ENCODE results near the gene FBXL17. TPM values are rescaled to one million over a fixed set of nuclear protein-coding genes. Genes with fewer than 3 reads are reported as not detected.

Gene FBXL17
- total RNA-seq, 1 donor from 2014 or later = 27.1 TPM

DNA sequence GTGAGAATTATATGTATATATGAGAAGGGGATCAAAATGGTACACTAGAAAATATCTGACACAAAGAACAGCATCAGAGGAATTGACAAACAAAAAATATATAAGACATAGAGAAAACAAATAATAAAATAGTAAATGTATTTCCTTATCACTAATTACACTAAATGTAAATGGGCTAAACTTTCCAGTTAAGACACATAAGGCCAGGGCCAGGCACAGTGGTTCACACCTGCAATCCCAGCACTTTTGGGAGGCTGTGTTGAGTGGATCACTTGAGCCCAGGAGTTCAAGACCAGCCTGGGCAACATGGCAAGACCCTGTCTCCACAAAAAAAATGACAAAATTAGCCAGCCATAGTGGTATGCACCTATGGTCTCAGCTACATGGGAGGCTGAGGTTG is 8.5 kb downstream of the FBXL17 start:
- DNase-seq (ENCODE audit: low spot score) = no peak

DNA sequence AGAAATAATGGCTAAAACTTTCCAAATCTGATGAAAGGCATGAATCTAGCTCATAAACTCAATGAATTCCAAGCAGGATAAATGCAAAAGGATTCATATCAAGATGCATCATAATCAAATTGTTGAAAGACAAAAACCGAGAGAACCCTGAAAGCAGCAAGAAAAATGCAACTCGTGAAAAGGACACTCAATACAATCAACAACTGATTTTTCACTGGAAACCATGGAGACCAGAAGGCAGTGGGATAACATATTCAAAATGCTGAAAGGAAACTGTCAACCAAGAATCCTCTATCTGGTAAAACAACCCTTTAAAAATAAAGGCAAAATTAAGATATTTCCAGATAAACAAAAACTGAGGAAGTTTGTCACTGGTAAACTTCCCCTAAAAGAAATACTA is 9.5 kb downstream of the FBXL17 start:
- no peak for DNase-seq (ENCODE audit: low spot score)

DNA sequence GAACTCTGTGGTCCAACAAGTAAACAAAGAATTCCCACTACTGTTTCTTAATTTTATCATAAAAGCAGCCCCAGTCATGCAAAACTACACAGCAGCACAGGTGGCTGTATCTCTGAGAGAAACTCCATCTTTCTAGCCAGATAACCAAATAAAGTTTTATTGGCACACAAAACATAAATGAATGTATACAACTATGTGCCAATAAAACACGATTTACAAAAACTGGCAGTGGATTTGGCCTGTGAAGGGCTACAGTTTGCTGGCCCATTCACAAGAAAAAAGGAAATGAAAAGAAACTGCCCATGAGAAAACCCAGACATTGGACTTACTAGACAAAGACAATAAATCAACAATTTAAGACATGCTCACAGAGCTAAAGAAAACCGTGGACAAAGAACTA is 10.6 kb downstream of the FBXL17 start:
- DNase-seq (ENCODE audit: low spot score) = no peak

DNA sequence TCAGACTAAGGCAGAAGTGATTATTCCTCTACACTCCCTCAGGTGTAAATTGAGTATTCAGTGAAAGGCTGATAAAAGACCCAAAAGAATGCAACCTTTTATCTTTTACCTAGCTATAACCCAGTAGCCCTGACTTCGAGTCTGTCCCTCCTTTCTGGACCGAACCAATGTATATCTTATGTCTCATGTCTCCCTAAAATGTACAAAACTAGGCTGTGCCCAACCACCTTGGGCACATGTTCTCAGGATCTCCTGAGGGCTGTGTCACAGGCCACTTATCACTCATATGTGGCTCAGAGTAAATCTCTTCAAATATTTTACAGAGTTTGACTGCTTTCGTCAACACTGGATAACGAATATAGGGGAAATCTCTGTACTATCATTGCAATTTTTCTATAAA is 12.7 kb downstream of the FBXL17 start:
- DNase-seq (ENCODE audit: low spot score) = no peak

DNA sequence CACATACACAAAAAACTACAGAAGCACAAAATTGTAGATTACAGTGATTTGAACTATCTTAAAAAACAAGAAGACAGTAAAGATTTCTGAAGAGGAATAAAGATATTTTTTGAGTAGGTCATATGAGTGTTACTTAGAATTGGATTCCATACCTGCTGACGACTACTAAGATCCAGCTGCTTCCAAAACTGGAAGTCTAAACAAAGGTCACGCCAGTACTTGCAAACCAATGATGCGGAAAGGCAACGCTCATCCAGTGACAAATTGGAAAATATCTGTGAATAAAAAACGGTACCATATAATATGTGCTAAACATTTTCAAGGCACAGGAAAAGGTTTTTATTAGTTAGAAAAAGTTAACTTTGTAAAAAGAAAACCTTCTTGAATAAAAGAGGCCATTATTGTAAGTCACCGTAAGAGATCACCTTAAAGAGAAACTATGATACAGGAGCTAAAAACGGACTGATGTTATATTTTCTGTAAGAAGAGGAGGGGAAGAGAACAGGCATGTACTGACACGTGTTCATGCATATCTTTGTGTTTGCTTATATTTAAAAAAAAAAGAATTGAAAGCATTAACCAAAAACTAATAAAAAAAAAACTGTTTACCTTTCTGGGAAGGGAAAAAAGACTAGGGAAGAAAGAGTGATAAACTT is 14.1 kb downstream of the FBXL17 start:
- no peak for DNase-seq (ENCODE audit: low spot score)

DNA sequence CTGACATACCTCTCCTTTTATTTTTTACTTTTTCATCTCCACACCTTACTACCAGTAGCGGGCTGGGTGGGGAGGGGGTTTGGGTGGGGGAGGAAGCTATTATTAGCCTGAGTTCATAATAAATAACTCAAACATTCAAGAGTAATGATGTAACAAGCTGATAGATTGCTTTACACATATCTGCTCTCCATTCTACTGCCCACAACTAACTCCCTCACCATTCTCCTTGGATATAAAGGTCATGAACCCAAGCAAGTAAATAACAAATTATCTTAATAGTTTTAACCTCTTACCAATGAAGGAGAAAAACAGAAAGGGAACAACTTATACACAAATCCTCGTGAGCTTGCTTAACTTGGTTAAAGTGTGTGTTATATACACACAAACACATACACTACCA is 15.4 kb downstream of the FBXL17 start:
- DNase-seq (ENCODE audit: low spot score) = no peak

DNA sequence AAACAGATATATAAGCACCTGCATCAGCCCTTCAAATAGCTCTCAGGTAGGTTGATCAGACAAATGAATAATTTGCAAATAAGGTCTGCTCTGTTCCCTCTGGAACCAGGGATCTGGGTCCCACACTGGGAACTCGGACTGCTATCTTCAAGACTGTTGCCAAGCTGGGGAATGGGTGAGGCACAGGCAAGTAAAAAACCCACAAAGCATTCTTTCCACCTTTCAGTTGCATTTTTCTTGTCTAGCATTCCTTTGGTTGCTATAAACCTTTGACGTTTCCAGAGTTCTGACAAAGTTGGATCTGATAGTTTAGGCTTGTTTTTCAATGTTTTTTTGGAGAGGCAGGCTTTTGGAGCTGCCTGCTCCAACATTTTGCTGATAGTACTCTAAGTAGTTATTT is 20.1 kb downstream of the FBXL17 start:
- DNase-seq (ENCODE audit: low spot score) = no peak

DNA sequence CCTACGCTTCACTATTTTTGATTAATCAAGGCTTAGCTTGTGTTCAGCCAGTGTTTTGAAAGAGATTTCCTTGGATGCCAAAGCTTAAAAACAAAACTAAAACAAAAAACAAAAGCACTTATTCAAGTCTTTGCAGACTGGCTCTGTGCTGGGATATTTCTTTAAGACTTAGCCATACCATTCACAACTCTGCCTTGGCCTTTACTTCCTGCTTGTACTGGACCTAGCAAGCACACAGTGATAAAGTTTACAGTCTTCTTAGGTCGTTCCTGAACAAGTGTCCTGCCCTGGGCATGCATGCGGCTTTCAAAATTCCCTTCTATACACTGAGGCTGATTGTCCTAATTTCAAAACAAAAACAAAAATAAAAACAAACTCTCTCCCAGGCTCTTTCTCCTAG is 20.7 kb downstream of the FBXL17 start:
- no peak for DNase-seq (ENCODE audit: low spot score)

DNA sequence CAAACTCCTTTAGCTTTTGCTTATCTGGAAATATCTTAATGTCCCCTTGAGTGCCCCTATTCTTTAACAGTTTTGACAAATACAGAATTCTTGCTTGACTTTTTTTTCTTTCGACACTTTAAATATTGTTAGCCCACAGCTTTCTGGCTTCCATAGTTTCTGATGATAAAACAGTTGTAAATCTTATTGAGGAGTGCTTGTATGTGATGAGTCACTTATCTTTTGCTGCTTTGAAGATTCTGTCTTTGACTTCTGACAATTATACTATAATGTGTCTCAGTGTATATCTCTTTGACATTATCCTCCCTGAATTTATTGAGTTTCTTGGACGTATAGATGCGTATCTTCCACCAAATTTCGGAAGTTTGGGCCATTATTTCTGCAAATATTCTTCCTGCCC is 21.6 kb downstream of the FBXL17 start:
- no peak for DNase-seq (ENCODE audit: low spot score)

DNA sequence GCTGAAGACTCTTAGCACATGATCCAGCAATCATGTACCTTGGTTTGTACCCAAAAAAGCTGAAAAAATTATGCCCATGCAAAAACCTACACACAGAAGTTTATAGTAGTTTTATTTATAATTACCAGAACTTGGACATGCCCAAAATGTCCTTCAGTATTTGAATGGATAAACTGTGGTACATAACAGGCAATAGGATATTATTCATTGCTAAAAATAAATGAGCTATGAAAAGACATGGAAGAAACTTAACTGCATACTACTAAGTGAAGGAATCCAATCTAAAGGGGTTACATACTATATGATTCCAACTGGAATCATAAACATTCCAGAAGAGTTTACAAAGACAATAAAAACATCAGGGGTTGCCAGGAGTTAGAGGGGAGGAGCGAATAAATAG is 25.6 kb downstream of the FBXL17 start:
- no peak for DNase-seq (ENCODE audit: low spot score)

DNA sequence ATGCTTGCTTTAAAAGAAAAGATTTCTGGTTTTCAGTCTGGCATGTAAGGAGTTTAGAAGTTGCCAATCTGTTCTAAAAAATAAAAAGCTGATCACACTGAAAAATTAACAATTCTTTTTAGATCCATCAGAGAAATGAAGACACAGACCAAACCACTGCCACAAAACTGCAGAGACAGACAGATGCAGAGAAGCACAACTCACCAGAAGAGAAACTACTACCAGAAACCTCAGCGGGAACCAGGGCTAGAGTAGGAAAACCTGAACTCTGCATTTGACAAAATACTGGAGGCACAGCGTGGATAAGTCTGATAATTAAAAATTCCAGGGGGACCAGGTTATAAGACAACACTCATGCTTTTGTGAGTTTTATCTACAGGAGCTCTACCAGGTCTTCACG is 28.8 kb downstream of the FBXL17 start:
- DNase-seq (ENCODE audit: low spot score) = no peak

DNA sequence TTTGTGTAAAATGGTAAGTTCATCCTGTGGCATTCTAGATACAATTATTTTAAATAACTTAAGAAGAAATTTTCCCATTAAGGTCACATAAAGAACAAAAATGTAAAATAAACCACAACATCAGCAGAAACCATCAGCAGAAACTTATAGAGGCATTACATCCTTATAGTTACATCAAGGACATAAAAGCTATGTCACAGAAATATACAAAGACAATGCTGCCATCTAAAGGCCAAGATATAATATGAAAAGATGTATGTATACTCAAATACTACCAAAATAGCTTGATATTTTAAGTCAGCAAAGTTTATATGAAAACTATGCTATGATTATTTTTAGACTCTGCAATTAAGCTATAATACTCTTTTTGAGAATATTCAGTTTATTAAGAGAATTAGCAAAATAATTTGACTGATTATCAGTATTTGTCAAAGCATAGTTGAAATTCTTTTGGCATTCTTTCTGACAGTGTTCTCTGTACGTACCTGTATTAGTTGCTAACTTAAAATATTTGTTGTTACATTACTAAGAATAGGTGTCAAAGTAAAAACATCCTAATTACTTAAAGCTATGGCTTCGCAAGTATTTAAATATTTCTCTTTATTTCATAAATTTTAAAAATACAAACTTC is 36.2 kb downstream of the FBXL17 start:
- no peak for DNase-seq (ENCODE audit: low spot score)

DNA sequence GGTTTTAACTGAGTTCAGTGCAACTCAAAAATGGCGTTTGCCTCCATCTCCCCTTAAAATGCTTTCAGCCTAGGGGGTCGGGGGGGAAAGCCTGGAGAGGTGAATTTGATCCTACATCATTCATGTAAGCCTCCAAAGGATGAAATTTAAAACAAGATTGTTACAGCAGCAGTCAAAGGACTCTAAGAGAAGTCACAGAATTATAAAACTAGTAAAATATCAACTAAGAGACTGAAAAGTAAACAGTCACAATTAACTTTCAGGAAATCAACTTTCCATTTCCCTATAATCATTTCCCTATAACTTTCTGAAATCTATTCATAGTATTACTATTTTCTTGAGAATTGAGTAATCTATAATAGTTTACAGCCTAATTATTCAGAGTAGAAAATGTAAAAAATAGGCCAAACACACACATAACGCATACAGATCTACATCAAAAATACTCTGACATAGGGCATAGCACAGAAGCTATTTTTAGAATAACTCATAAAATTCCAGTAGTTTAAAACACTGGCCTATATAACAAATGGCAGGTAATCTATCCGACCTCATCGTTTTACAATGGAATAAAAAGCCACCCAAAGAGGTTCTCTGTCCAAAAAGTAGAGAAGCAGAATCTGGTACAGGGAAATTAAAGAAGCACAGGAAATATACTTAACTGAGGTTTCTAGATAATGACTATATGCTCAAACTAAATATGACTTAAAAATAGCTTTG is 37.6 kb downstream of the FBXL17 start:
- no peak for DNase-seq (ENCODE audit: low spot score)

DNA sequence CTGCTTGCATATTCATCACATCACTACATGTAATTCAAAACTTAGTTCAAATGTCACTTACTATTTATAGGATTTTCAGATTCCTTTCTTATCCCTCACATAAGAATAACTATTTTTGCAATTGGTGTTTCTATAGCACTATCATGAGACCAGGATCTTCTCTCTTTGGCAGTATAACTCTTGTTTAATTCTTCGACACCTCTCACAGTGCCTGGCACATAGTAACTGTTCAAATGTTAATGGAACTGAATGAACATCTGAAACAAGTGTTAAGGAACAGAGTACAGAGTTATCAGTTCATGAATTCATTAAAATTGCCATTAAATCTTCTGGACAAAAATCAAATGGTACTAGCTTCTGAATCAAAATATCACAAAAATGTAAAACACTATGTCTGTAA is 40.0 kb downstream of the FBXL17 start:
- no peak for DNase-seq (ENCODE audit: low spot score)

DNA sequence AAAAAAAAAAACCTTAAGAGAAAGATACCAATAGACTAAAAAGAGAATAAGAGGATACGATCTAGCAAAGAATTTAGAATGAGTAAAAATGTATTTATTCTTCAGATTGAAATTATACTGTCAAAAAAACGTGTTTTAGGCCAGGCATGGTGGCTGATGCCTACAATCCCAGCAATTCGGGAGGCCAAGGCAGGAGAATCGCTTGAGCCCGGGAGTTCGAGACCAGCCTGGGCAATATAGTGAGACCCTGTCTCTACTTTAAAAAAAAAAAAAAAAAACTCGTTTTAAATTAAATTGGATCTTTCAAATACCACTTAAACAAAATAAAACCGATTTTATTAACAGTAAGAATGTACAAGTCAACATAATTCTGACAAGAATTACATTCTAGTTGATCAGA is 41.8 kb downstream of the FBXL17 start:
- DNase-seq (ENCODE audit: low spot score) = no peak

DNA sequence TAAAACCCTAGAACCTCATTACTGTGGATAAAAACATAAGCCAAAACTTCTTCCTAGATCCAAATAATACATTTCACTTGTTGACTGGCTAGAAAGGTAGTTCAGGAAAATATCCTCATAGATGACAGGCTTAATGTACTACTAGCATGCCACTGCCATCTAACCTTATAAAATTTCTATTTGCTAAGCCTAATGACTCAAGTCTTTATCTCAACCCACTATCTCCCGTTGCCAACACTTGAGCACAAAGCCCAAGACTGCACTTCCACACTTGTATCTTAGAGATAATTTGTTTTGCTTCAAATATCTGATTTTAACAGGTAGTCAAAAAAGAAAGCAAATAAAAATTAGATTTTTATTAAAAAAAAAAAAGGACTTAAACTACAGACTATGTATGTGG is 42.7 kb downstream of the FBXL17 start:
- no peak for DNase-seq (ENCODE audit: low spot score)

DNA sequence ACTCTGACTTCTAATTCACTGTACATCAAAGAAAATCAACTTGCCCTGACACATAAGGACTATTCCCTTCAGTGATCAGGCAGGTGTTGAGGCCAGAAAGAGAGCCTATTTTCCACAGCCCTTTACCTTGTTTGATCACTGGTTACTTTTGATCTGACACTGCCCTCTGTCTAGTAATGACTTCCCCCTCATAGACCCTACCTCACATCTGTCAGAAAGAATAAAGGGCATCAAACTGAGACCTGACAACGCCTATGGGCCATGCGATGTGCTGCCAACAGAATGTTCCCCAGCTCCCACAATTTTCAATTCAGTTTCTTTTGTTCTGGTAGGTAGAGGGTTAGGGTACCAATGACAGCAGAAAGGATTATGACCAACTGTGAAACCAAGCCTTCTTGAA is 47.7 kb downstream of the FBXL17 start:
- DNase-seq (ENCODE audit: low spot score) = no peak

DNA sequence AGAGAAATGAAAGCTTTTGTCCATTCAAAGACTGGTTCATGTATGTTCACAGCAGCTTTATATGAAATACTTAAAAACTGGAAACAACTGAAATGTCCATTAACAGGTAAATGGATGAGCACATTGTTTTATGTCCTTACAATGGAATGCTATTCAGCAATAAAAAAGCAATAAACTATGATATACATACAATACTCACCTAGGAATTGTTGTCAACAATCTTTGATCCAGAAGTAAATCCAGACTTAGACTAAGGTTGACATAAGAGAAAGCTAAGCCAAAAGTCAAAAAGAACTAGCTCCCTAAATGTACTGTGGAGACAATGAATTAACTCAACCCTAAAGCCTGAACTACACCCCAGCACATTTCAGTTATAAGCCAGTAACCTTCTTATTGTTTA is 54.9 kb downstream of the FBXL17 start:
- DNase-seq (ENCODE audit: low spot score) = no peak

DNA sequence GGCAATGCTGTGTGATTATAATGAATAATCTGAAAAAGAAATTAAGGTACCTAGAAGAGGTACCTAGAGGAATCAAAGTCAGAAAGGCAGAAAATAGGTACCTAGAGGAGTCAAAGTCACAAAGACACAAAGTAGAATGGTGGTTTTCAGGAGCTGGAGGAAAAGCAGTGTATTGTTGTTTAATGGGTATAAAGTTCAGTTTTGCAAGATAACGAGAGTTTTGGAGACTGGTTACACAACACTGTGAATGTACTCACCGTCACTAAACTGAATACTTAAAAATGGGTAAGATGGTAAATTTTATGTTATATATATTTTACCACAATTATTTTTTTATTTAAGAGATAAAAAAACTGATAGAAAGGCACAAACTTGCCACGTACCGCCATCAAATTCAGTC is 57.0 kb downstream of the FBXL17 start:
- no peak for DNase-seq (ENCODE audit: low spot score)

DNA sequence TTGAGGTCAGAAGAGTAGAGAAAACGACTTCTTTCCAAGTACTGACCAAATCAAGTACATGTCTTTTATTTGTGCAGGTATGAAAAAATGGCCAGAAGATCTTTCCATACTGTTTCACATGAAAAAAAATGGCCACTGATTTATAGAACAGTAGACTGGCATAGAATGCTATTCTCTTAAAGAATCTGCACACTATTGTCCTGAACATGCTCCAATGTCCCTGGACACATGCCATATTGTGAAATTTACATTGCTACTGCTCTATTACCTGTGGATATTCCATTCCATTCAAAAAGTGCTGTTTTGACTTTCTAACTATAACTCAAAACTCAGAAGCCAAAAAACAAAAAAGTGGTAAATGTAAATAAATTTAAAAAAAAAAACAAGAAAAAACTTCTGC is 60.6 kb downstream of the FBXL17 start:
- DNase-seq (ENCODE audit: low spot score) = no peak

DNA sequence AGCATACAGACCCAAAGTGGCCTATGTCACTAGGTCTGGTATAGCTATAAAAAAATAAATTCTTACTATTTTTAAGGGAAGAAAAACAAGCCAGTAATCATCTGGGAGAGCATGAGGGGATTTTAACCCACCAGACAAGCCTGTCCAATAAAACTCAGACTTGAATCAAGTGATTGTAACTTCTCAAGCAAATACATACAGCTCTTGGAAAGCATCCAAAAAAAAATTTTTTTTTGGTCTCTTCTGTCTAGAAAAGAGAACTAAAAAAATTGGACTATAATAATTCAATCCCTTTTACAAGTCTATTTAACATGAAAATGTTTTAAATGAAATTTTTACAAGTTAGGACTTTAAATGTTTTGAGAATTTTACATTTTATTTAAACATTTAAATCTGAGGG is 61.7 kb downstream of the FBXL17 start:
- DNase-seq (ENCODE audit: low spot score) = no peak

DNA sequence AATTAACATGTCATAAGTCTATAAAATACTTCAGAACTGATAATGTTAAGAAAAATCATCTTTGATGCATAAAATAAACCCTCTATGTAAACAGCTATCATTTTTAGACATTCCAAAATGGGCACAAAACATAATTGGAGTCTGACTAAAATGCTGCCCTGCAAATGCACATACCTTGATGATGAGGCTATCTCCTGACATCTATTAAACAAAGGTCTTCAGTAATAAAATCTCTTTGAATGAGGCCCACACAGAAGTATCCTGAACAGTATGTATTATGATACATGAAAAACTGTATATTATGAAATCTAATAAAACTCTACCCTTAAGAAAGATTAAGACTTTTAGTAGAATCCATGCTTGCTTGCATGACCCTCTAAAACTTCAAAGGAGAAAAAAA is 66.1 kb downstream of the FBXL17 start:
- DNase-seq (ENCODE audit: low spot score) = no peak

DNA sequence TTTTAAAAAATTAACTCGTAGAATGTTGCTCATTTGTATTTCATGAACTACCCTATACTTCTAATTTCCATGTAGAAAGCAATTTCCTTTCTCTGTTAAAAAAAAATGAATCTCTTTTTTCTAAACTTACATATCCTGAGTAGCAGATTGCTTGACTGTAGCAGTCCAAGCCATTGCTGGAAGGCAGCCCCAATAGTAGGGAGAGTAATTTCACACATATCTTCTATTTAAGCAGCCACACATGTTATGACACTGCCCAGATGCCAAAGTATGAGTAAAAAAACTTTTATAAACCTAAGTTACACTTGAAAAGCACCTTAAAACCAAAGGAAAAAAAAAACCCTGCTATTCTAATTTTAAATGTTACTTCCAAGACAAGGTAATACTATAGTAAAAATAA is 69.6 kb downstream of the FBXL17 start:
- no peak for DNase-seq (ENCODE audit: low spot score)

DNA sequence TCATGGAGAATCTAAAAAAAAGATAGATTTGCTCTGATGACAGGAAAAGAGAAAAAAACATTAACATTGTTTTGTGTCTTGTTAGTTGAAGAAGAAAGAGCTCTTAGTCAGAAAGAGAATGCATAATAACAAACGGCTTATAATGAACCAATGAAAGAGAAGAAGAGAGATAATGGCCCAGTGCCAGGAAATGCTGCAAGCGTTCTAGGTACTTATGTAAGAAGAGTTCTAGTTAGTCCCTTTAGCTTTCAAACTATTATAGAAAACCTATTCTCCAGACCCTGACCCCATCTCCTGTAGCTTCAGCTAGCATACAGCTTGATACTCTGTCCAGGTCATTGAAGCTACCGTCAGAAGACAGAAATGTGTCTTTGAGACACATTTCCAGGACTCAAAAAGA is 70.2 kb downstream of the FBXL17 start:
- no peak for DNase-seq (ENCODE audit: low spot score)
